PFSK-1 (cell line): Measurements from ENCODE around the gene SCNM1.

Experiments
- FOXP2 ChIP-seq: optimal IDR thresholded peaks from 2 replicates; pipeline ENCODE3; 2011; ENCODE audit warnings: borderline replicate concordance, control low read depth, inconsistent platforms; ENCODE audit not compliant: insufficient read depth; ENCODE audit errors: extremely low read length, extremely low read depth
- POLR2AphosphoS5 ChIP-seq: IDR thresholded peaks from 2 replicates; pipeline ENCODE4 v1.6.1; 2012; ENCODE audit warnings: low read depth, mild to moderate bottlenecking, control low read depth, low read length, moderate library complexity
- REST ChIP-seq, 2 experiments: IDR thresholded peaks; 2 replicates each; pipeline versions ENCODE4 v1.6.1 to v1.8.0; 2011 to 2012; ENCODE audit warnings: low read depth in 2 of 2, low read length in 2 of 2, control low read depth in 1 of 2, inconsistent platforms in 1 of 2, mild to moderate bottlenecking in 1 of 2, moderate library complexity in 1 of 2; ENCODE audit not compliant: insufficient read depth in 1 of 2
- SIN3A ChIP-seq: IDR thresholded peaks from 2 replicates; pipeline ENCODE4 v1.6.1; 2012; ENCODE audit warnings: mild to moderate bottlenecking, low read length, moderate library complexity, borderline replicate concordance; ENCODE audit not compliant: insufficient read depth
- TAF1 ChIP-seq: IDR thresholded peaks from 2 replicates; pipeline ENCODE4 v1.6.1; 2012; ENCODE audit warnings: low read length, control low read depth, borderline replicate concordance; ENCODE audit not compliant: insufficient read depth

SCNM1 gene

DNA sequence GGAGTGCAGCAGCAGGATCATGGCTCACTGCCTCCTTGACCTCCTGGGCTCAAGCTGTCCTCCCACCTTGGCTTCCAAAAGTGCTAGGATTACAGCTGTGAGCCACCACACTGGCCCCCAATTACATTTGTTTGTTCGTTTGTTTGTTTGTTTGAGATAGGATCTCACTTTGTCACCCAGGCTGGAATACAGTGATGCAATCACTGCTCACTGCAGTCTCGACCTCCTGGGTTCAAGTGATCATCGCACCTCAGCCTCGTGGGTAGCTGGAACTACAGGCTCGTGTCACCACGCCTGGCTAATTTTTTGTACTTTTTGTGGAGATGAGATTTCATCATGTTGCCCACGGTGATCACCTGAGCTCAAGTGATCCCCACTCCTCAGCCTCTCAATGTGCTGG lies 26.1 kb downstream of the SCNM1 start:
- no peak for TF ChIP-seq POLR2AphosphoS5
- TF ChIP-seq SIN3A: no peak
- TF ChIP-seq REST (IDR thresholded peaks at IDR 0.05; ENCODE audit: insufficient read depth in 1 of 2, low read depth in 2 of 2, low read length in 2 of 2): no peak
- no peak for TF ChIP-seq FOXP2
- no peak for TF ChIP-seq TAF1

GRCh38 chr1:151193304-151193703 lies 27.4 kb downstream of the SCNM1 start:
- TF ChIP-seq POLR2AphosphoS5 (no peak), REST (IDR thresholded peaks at IDR 0.05; ENCODE audit: insufficient read depth in 1 of 2, low read depth in 2 of 2, low read length in 2 of 2) (no peak), SIN3A (no peak), TAF1 (no peak), FOXP2 (no peak)

DNA sequence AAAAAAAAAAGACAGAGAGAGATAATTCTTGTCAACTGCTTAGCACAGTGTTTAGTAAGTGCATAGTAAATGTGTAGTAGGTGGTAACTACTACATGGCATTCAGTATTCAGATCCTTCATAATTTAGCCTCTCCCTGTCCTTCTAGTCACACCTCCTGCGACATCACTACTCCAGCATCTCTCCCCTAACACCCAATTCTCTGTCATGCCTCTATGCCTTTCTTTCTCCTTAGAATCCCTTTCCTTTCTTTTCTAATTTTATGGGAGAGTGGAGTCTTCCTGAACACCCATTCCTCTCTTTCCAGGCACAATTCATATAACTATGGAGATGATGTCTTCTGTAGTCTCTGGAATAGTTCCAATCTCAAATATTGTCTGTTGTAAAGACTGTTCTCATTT lies 27.9 kb downstream of the SCNM1 start:
- TF ChIP-seq SIN3A (no peak), TAF1 (no peak), REST (IDR thresholded peaks at IDR 0.05; ENCODE audit: insufficient read depth in 1 of 2, low read depth in 2 of 2, low read length in 2 of 2) (no peak), POLR2AphosphoS5 (no peak), FOXP2 (no peak)

GRCh38 chr1:151196292-151196800 lies 30.4 kb downstream of the SCNM1 start:
- TF ChIP-seq TAF1 (no peak), REST (IDR thresholded peaks at IDR 0.05; ENCODE audit: insufficient read depth in 1 of 2, low read depth in 2 of 2, low read length in 2 of 2) (no peak), POLR2AphosphoS5 (no peak), SIN3A (no peak), FOXP2 (no peak)

DNA sequence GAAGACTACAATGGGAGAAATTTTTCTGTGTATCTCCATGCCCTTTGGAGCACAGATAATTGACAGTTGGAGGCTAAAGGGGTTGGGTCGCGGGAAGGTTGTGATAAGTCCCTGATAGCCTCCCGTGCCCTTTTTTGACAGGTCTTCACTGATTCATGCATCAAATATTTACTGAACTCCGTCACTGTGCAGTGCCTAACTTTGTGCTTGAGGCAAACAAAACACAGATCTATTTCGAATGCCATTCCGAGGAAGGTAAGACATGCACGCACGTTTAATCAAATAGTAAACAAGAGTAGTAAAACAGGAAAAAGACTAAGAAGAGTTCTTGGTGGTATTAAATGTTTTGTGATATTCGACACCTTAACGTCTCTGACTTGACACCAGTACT lies 31.9 kb downstream of the SCNM1 start:
- no peak for TF ChIP-seq FOXP2
- no peak for TF ChIP-seq REST (IDR thresholded peaks at IDR 0.05; ENCODE audit: insufficient read depth in 1 of 2, low read depth in 2 of 2, low read length in 2 of 2)
- TF ChIP-seq TAF1: no peak
- TF ChIP-seq POLR2AphosphoS5: no peak
- TF ChIP-seq SIN3A: no peak
